ENCODE results near the gene AMBP.
A peak's percentile ranks its signal among the peaks of the same experiment; 100 is the strongest.
"Not testable (repeated sequence)": the region's sequence is repeated elsewhere in the genome, so short reads cannot be mapped to it uniquely, and the experiment has no call there.

The AMBP gene

GRCh38 chr9:114050226-114050568 is 27.9 kb downstream of the AMBP start:
- H3K4me3 ChIP-seq (ENCODE audit: low read depth, low read length), result no peak overlapping the region
- TF ChIP-seq, protein P1, sequence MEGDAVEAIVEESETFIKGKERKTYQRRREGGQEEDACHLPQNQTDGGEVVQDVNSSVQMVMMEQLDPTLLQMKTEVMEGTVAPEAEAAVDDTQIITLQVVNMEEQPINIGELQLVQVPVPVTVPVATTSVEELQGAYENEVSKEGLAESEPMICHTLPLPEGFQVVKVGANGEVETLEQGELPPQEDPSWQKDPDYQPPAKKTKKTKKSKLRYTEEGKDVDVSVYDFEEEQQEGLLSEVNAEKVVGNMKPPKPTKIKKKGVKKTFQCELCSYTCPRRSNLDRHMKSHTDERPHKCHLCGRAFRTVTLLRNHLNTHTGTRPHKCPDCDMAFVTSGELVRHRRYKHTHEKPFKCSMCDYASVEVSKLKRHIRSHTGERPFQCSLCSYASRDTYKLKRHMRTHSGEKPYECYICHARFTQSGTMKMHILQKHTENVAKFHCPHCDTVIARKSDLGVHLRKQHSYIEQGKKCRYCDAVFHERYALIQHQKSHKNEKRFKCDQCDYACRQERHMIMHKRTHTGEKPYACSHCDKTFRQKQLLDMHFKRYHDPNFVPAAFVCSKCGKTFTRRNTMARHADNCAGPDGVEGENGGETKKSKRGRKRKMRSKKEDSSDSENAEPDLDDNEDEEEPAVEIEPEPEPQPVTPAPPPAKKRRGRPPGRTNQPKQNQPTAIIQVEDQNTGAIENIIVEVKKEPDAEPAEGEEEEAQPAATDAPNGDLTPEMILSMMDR (conservative IDR thresholded peaks at IDR 0.05; ENCODE audit: low read depth, low read length), result no peak
- no peak for DNase-seq (ENCODE audit: low read depth)

GRCh38 chr9:114049441-114050225 is 28.5 kb downstream of the AMBP start:
- H3K4me3 ChIP-seq (ENCODE audit: low read depth, low read length), result no peak overlapping the region
- TF ChIP-seq, protein P1 (conservative IDR thresholded peaks at IDR 0.05; ENCODE audit: low read depth, low read length), result no peak
- no peak for DNase-seq (ENCODE audit: low read depth)

- no peak overlapping the region for H3K4me3 ChIP-seq (ENCODE audit: low read depth, low read length)
- DNase-seq (ENCODE audit: low read depth), result no peak
- TF ChIP-seq, protein P1 (conservative IDR thresholded peaks at IDR 0.05; ENCODE audit: low read depth, low read length), result no peak
Observed at GRCh38 chr9:114048533-114049415, 29.3 kb downstream of the AMBP start.

GRCh38 chr9:114047717-114048116 is 30.4 kb downstream of the AMBP start:
- H3K4me3 ChIP-seq (ENCODE audit: low read depth, low read length), result no peak overlapping the region
- peak; percentile 43 for DNase-seq (ENCODE audit: low read depth)
- TF ChIP-seq, protein P1 (conservative IDR thresholded peaks at IDR 0.05; ENCODE audit: low read depth, low read length), result peak; percentile 70

DNA sequence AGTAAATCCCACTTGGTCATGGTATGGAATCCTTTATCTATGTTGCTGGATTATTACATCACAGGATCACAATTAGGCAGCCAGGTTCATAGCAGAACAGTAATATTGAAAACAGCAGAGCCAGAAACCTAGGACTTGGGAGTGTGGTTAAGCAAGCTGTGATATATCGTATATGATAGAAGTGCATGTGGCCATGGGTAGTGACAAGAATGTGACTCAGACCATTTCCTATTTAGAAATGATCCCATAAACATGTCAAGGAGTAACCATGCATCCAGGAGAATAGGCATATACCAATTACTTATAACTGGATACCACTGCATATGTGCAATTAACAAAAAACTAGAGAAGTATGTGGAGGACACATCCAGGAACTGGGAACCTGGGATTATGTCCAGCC is 31.2 kb downstream of the AMBP start:
- TF ChIP-seq, protein P1 (conservative IDR thresholded peaks at IDR 0.05; ENCODE audit: low read depth, low read length), result no peak

DNA sequence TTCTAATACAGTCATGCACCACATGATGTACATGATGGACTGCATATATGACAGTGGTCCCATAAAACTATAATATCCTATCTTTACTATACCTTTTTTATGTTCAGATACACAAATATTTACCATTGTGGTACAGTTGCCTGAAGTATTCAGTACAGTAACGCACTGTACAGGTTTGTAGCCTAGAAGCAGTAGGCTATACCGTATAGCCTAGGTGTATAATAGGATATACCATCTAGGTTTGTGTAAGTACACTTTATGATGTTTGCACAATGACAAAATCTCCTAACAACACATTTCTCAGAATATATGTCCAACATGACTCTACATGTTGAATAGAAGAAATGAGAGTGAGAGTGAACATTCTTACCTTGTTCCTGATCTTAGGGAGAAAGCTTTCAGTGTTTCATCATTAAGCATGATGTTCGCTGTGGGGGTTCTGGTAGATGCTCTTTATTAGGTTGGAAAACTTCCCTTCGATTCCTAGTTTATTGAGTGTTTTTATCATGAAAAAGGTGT is 31.8 kb downstream of the AMBP start:
- H3K4me3 ChIP-seq (ENCODE audit: low read depth, low read length), result no peak overlapping the region
- TF ChIP-seq, protein P1 (conservative IDR thresholded peaks at IDR 0.05; ENCODE audit: low read depth, low read length), result no peak
- no peak for DNase-seq (ENCODE audit: low read depth)

More for the DNA sequence above, 31.2 kb downstream of the AMBP start:
- DNase-seq (ENCODE audit: low read depth), result no peak
- no peak overlapping the region for H3K4me3 ChIP-seq (ENCODE audit: low read depth, low read length)

GRCh38 chr9:114043660-114044059 is 34.4 kb downstream of the AMBP start:
- DNase-seq (ENCODE audit: low read depth), result not testable (repeated sequence)

More at GRCh38 chr9:114043660-114044059, 34.4 kb downstream of the AMBP start:
- not testable (repeated sequence) for H3K4me3 ChIP-seq (ENCODE audit: low read depth, low read length)
